Kidney epithelial cell (primary cell): Measurements from ENCODE around the gene NFIA. TPM values are rescaled to one million over a fixed set of nuclear protein-coding genes. Genes with fewer than 3 reads are reported as not detected.

ENCODE experiments used
- DNase-seq: peaks from one replicate; pipeline ENCODE4 v3.0.0-alpha.2; 2010; ENCODE audit warnings: low read depth
- H3K27me3 ChIP-seq: 2 replicates; pipeline ENCODE4 v1.6.0; 2011; ENCODE audit warnings: low read length; ENCODE audit not compliant: control insufficient read depth, insufficient read depth
- H3K36me3 ChIP-seq: 2 replicates; pipeline ENCODE4 v1.5.1; 2011; ENCODE audit warnings: low read length; ENCODE audit not compliant: control insufficient read depth, insufficient read depth
- H3K4me3 ChIP-seq: 2 replicates; pipeline ENCODE4 v1.5.1; 2011; ENCODE audit warnings: low read depth, mild to moderate bottlenecking, control low read depth, low read length
- total RNA-seq: library from RNA; depleted of rRNA; stranded (reverse); fragments of >200 nt; gene quantifications from 2 replicates; pipeline ENCODE4 v1.2.3, GENCODE V29; 2015
- TF ChIP-seq, protein P1 (sequence below): IDR thresholded peaks from 2 replicates; pipeline ENCODE4 v1.5.1; 2011; ENCODE audit warnings: mild to moderate bottlenecking, moderate library complexity, low read length, control low read depth, inconsistent platforms; ENCODE audit not compliant: insufficient read depth, poor library complexity, severe bottlenecking

The NFIA gene
- total RNA-seq, 1 donor from 2014 or later = 3.5 TPM

DNA sequence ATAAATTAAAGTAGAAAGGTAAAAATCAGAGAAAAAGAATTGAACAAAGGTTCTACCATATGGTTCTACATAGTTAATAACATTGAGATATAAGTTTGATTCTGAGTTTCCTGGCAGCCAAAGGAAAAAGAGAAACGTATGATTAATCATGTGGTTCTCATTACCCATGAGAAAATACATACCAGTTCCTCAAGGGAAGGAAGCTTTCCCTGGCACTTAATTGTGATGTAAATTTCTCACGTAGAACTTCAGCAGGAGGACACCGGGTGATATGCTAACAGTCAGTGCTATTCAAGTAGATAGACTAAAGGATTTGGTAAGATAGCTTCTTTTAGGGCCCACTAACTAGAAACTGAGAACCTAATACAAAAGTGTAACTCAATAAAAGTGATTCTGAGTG is 218.5 kb downstream of the NFIA start:
- DNase-seq = no peak

DNA sequence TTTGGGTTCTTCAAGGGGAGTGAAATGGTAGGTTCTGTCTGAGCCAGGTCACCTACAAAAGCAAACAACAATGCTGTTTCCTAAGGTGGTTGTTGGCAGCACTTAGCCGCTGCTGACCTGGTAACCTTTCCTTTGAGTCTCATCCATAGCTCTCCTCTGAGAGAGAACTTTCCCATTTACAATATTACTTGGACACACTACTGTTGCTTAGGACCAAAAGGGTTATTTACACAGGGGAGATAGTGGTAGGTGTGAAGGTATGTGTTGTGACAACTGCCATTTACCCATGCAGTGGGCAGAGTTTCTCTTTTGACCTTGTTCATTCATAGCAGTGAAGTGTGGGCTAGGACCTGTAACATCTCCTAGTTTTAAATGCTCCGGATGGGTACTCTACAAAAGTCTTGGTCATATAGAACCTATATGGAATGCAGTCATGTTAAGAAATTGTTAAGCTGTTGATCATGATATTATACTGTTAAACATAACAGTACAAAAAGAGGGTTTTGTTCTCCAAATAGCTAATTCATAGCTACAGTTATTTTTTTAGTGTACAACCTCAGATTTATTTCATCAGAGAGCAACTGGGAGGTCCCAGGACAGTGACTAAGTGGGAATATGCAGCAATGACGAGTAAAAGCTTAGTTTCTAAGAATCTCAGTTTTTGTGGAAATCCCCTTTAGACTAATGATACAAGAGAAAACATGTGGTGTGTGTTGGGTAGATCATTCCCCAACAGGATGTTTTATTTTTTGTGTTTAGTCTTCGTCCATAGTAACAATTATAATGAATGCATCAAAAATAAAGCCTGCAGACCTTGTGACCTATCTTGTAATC is 219.7 kb downstream of the NFIA start:
- no peak for DNase-seq
- Histone ChIP-seq H3K4me3 (no peak overlapping the region), H3K36me3 (no peaks in the 10 kb centered on the region), H3K27me3 (no peaks in the 10 kb centered on the region)
- TF ChIP-seq, protein P1, sequence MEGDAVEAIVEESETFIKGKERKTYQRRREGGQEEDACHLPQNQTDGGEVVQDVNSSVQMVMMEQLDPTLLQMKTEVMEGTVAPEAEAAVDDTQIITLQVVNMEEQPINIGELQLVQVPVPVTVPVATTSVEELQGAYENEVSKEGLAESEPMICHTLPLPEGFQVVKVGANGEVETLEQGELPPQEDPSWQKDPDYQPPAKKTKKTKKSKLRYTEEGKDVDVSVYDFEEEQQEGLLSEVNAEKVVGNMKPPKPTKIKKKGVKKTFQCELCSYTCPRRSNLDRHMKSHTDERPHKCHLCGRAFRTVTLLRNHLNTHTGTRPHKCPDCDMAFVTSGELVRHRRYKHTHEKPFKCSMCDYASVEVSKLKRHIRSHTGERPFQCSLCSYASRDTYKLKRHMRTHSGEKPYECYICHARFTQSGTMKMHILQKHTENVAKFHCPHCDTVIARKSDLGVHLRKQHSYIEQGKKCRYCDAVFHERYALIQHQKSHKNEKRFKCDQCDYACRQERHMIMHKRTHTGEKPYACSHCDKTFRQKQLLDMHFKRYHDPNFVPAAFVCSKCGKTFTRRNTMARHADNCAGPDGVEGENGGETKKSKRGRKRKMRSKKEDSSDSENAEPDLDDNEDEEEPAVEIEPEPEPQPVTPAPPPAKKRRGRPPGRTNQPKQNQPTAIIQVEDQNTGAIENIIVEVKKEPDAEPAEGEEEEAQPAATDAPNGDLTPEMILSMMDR = no peak

More for the DNA sequence above, 218.5 kb downstream of the NFIA start:
- no peaks in the 10 kb centered on the region for H3K36me3 ChIP-seq
- H3K27me3 ChIP-seq = no peaks in the 10 kb centered on the region
- no peak overlapping the region for H3K4me3 ChIP-seq
- TF ChIP-seq, protein P1 = no peak

DNA sequence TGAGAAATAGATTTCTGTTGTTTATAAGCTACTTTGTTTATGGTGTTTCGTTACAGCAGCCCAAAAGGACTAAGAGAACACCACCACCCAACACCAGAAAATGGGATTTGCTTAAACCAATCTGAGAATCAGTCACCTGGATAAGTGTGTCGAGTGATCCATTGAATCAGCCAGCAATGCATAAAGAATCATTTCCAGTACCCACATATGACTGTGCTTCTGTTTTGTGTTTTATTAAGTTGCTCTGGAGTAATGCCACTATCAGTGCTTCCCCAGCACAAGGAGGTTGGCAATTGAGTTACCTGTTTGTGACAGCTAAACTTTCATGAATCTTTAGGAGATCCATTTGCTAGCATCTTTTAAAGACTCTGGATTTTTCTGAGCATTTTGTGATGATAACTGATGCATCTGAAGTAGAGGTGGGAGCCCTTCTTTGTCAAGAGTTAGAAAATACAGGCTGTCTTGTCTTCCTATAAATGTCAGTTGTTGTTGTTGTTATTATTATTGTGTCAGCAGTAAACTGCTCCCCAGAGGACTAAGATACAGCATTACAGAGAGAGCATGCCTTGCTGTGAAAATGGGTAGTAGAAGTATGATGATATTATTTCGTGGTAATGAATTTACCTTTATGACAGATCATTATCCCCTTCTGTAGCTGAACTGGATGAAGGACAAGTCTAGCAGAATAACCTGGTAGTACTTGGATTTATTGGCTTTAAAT is 225.2 kb downstream of the NFIA start:
- no peak for DNase-seq
- no peaks in the 10 kb centered on the region for H3K36me3 ChIP-seq
- H3K4me3 ChIP-seq = no peak overlapping the region
- H3K27me3 ChIP-seq = no peaks in the 10 kb centered on the region
- TF ChIP-seq, protein P1 = no peak

DNA sequence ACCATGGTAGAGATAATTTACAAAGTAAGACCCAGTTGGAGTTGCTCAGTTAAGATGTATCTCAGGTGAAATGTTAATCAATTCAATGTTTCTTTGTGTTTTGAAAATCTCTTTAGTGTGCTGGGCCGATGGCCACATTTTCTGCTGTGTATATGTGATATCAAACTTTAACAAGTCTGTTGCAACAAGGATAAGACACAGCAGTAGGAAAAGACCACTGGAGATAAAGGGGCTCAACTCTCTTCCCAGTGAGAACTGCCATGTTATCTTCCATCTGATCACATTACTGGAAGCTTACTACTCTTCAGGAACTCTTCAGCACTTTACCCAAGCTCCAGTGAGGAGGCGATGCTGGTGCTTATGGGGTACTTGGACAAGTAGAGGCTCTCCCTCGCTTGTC is 227.7 kb downstream of the NFIA start:
- Histone ChIP-seq H3K36me3 (no peaks in the 10 kb centered on the region), H3K4me3 (no peak overlapping the region), H3K27me3 (no peaks in the 10 kb centered on the region)
- DNase-seq = no peak
- TF ChIP-seq, protein P1 = no peak

DNA sequence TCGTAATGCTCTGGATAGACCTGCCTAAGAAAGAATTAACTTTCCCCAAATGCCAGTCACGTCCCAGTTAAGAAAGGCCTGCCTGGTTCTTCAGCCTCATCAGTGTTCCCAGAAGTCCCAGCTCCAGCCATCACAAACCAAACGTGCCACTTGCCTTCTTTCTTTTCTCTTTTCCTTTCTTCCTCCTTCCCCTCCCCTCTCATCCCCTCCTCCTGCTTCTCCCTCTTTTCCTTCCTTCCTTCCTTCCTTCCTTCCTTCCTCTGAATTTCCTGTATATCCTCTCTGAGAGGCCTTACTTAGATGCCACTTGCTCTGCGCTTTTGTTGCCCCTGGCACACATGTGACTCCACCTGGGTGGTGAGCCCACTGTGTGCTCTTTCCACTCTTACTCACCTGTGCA is 228.2 kb downstream of the NFIA start:
- TF ChIP-seq, protein P1 = no peak
- H3K36me3 ChIP-seq = no peaks in the 10 kb centered on the region
- H3K27me3 ChIP-seq = no peaks in the 10 kb centered on the region
- H3K4me3 ChIP-seq = no peak overlapping the region
- no peak for DNase-seq
